Measurements from ENCODE around the gene MKLN1. TPM values are rescaled to one million over a fixed set of nuclear protein-coding genes. Genes with fewer than 3 reads are reported as not detected.

Gene MKLN1
- total RNA-seq, 1 donor from 2014 or later = 55.1 TPM

GRCh38 chr7:131521651-131522163 lies 194.0 kb downstream of the MKLN1 start:
- DNase-seq (ENCODE audit: low spot score) = peak; percentile 76

GRCh38 chr7:131522325-131522930 lies 194.8 kb downstream of the MKLN1 start:
- DNase-seq (ENCODE audit: low spot score) = no peak

GRCh38 chr7:131524115-131524514 lies 196.4 kb downstream of the MKLN1 start:
- no peak for DNase-seq (ENCODE audit: low spot score)

GRCh38 chr7:131524703-131525102 lies 197.0 kb downstream of the MKLN1 start:
- no peak for DNase-seq (ENCODE audit: low spot score)

GRCh38 chr7:131525820-131526219 lies 198.1 kb downstream of the MKLN1 start:
- no peak for DNase-seq (ENCODE audit: low spot score)

GRCh38 chr7:131527456-131527855 lies 199.8 kb downstream of the MKLN1 start:
- DNase-seq (ENCODE audit: low spot score) = no peak

GRCh38 chr7:131529179-131529578 lies 201.5 kb downstream of the MKLN1 start:
- no peak for DNase-seq (ENCODE audit: low spot score)

- no peak for DNase-seq (ENCODE audit: low spot score)
Observed at GRCh38 chr7:131529617-131530016, 201.9 kb downstream of the MKLN1 start.

GRCh38 chr7:131530137-131530536 lies 202.5 kb downstream of the MKLN1 start:
- no peak for DNase-seq (ENCODE audit: low spot score)

- DNase-seq (ENCODE audit: low spot score) = no peak
Observed at GRCh38 chr7:131532570-131533091, 205.0 kb downstream of the MKLN1 start.

- no peak for DNase-seq (ENCODE audit: low spot score)
Observed at GRCh38 chr7:131533151-131533559, 205.5 kb downstream of the MKLN1 start.

- no peak for DNase-seq (ENCODE audit: low spot score)
Observed at GRCh38 chr7:131533566-131534561, 206.2 kb downstream of the MKLN1 start.

GRCh38 chr7:131536361-131536849 lies 208.7 kb downstream of the MKLN1 start:
- DNase-seq (ENCODE audit: low spot score) = no peak

- DNase-seq (ENCODE audit: low spot score) = no peak
Observed at GRCh38 chr7:131537571-131537978, 209.9 kb downstream of the MKLN1 start.

GRCh38 chr7:131538071-131538812 lies 210.6 kb downstream of the MKLN1 start:
- DNase-seq (ENCODE audit: low spot score) = no peak

GRCh38 chr7:131538813-131539179 lies 211.1 kb downstream of the MKLN1 start:
- no peak for DNase-seq (ENCODE audit: low spot score)

GRCh38 chr7:131540491-131541162 lies 213.0 kb downstream of the MKLN1 start:
- no peak for DNase-seq (ENCODE audit: low spot score)

GRCh38 chr7:131543298-131543697 lies 215.6 kb downstream of the MKLN1 start:
- no peak for DNase-seq (ENCODE audit: low spot score)

- DNase-seq (ENCODE audit: low spot score) = no peak
Observed at GRCh38 chr7:131544021-131544420, 216.3 kb downstream of the MKLN1 start.

- peak; percentile 58 for DNase-seq (ENCODE audit: low spot score)
Observed at GRCh38 chr7:131544449-131545301, 217.0 kb downstream of the MKLN1 start.

Measured in umbilical cord (tissue), 2 donors.